Nephron (organoid): ENCODE measurements around the gene TCOF1.

ENCODE experiments used
- H3K27ac Mint-ChIP-seq, 3 experiments: 2 replicates each; pipeline ENCODE4 v1.8.0; 2020; ENCODE audit warnings: mixed read lengths in 3 of 3, mild to moderate bottlenecking in 2 of 3, moderate library complexity in 1 of 3
- H3K27me3 Mint-ChIP-seq: 2 replicates; pipeline ENCODE4 v1.8.0; 2021; ENCODE audit warnings: low read depth, mild to moderate bottlenecking, moderate library complexity, mixed read lengths
- H3K36me3 Mint-ChIP-seq: 2 replicates; pipeline ENCODE4 v1.8.0; 2020; ENCODE audit warnings: low read depth, mixed read lengths
- H3K4me1 Mint-ChIP-seq: 2 replicates; pipeline ENCODE4 v1.8.0; 2020; ENCODE audit warnings: mixed read lengths
- H3K4me3 Mint-ChIP-seq, 3 experiments: 2 replicates each; pipeline ENCODE4 v1.8.0; 2020; ENCODE audit warnings: mild to moderate bottlenecking in 3 of 3, mixed read lengths in 3 of 3, moderate library complexity in 2 of 3
- H3K9me3 Mint-ChIP-seq: 2 replicates; pipeline ENCODE4 v1.8.0; 2020; ENCODE audit warnings: mixed read lengths
- CTCF ChIP-seq, 3 experiments: fragments of 200-600 bp; sonication (generic); IDR thresholded peaks; one replicate each; pipeline ENCODE4 v1.5.0; 2021; ENCODE audit warnings: antibody characterized with exemption in 3 of 3; ENCODE audit not compliant: unreplicated experiment in 3 of 3

The TCOF1 gene

GRCh38 chr5:150429410-150429873, 71.9 kb downstream of the TCOF1 start:
- H3K4me3 Mint-ChIP-seq: no peak overlapping the region
- no peaks in the 10 kb centered on the region for H3K9me3 Mint-ChIP-seq
- no peaks in the 10 kb centered on the region for H3K27me3 Mint-ChIP-seq
- no peak for TF ChIP-seq CTCF (IDR thresholded peaks at IDR 0.05; ENCODE audit: unreplicated experiment in 3 of 3)
- peak overlapping the region in 1 of 3 experiments; percentile 27 for H3K27ac Mint-ChIP-seq
- peaks cover 10% of the 10 kb centered on the region for H3K4me1 Mint-ChIP-seq
- no peaks in the 10 kb centered on the region for H3K36me3 Mint-ChIP-seq

GRCh38 chr5:150431048-150431447, 73.6 kb downstream of the TCOF1 start:
- Mint-ChIP-seq H3K27me3 (no peaks in the 10 kb centered on the region), H3K4me1 (peaks cover 13% of the 10 kb centered on the region), H3K4me3 (no peak overlapping the region), H3K27ac (no peak overlapping the region), H3K36me3 (no peaks in the 10 kb centered on the region), H3K9me3 (no peaks in the 10 kb centered on the region)
- TF ChIP-seq CTCF (IDR thresholded peaks at IDR 0.05; ENCODE audit: unreplicated experiment in 3 of 3): no peak

DNA sequence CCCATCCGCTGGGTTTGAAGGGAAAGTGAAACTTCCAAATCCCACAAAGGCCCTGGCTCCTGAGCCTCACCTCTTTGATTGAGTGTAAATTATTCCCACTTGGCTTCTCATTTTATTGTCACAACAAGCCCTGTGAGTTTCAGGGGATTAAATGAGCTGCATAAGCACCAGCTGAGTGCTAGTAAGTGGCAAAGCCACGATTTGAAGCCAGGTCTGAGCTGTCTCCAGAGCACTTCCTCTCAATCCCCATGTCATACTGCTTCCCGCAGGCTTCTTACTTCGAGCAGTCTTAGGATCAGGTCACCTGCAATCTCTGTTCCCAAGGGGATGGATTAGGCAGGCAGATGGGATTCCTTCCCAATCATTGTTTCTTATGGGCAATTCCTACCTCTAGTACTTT, 74.1 kb downstream of the TCOF1 start:
- Mint-ChIP-seq H3K4me3 (no peak overlapping the region), H3K36me3 (no peaks in the 10 kb centered on the region), H3K27me3 (no peaks in the 10 kb centered on the region), H3K27ac (no peak overlapping the region), H3K9me3 (no peaks in the 10 kb centered on the region), H3K4me1 (peaks cover 14% of the 10 kb centered on the region)
- no peak for TF ChIP-seq CTCF (IDR thresholded peaks at IDR 0.05; ENCODE audit: unreplicated experiment in 3 of 3)

DNA sequence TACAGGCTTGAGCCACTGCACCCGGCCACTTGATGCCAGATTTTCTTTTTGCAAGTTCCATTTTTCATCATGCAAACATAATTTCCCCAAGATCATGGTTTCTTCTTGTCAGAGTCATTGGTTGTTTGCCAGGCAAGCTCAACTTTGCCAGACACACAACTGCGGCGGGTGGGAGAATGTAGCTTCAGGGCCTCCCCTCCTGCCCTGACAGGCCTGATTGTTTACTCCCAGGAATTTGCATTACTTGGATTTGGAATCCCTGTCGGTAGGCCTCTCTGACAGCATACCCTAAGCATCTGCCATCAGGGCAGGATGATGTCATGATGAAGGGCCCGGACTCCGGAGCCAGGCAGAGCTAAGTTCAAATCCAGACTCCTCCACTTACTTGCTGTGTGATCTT, 77.0 kb downstream of the TCOF1 start:
- no peak for TF ChIP-seq CTCF (IDR thresholded peaks at IDR 0.05; ENCODE audit: unreplicated experiment in 3 of 3)
- Mint-ChIP-seq H3K4me3 (no peak overlapping the region), H3K4me1 (peaks cover 4% of the 10 kb centered on the region), H3K27ac (no peak overlapping the region), H3K36me3 (no peaks in the 10 kb centered on the region), H3K9me3 (no peaks in the 10 kb centered on the region), H3K27me3 (no peaks in the 10 kb centered on the region)

- Mint-ChIP-seq H3K9me3 (no peaks in the 10 kb centered on the region), H3K4me1 (peaks cover 4% of the 10 kb centered on the region), H3K27ac (peak overlapping the region in 2 of 3 experiments; percentile 22 to 63)
Observed at GRCh38 chr5:150436141-150436680, 78.7 kb downstream of the TCOF1 start.

More at GRCh38 chr5:150436141-150436680, 78.7 kb downstream of the TCOF1 start:
- Mint-ChIP-seq H3K27me3 (no peaks in the 10 kb centered on the region), H3K4me3 (no peak overlapping the region), H3K36me3 (peaks cover 4% of the 10 kb centered on the region)
- TF ChIP-seq CTCF (IDR thresholded peaks at IDR 0.05; ENCODE audit: unreplicated experiment in 3 of 3): peak; percentile 81 to 86 (median 83)
